GM08714 (cell line): ENCODE measurements around the gene PLIN5.

ENCODE experiments used
- H3K4me3 ChIP-seq: fragments of 200-500 bp; sonication (Bioruptor generic); 2 replicates; pipeline ENCODE4 v1.5.1; 2014; ENCODE audit warnings: mild to moderate bottlenecking, low read length, inconsistent platforms
- ZNF274 ChIP-seq: IDR thresholded peaks from 2 replicates; pipeline ENCODE4 v1.6.1; 2012; ENCODE audit warnings: mild to moderate bottlenecking, low read depth, low read length

PLIN5 gene

GRCh38 chr19:4524808-4525562, 10.0 kb downstream of the PLIN5 start:
- H3K4me3 ChIP-seq = no peak overlapping the region
- no peak for TF ChIP-seq ZNF274

GRCh38 chr19:4523306-4524110, 11.5 kb downstream of the PLIN5 start:
- TF ChIP-seq ZNF274 = no peak
- H3K4me3 ChIP-seq = no peak overlapping the region

GRCh38 chr19:4522291-4523002, 12.6 kb downstream of the PLIN5 start:
- no peak overlapping the region for H3K4me3 ChIP-seq
- TF ChIP-seq ZNF274 = no peak

- no peak for TF ChIP-seq ZNF274
- H3K4me3 ChIP-seq = no peak overlapping the region
Measured at GRCh38 chr19:4521888-4522242, 13.2 kb downstream of the PLIN5 start.

- no peak overlapping the region for H3K4me3 ChIP-seq
- no peak for TF ChIP-seq ZNF274
Measured at GRCh38 chr19:4521170-4521887, 13.7 kb downstream of the PLIN5 start.

GRCh38 chr19:4519521-4520277, 15.3 kb downstream of the PLIN5 start:
- no peak for TF ChIP-seq ZNF274
- no peak overlapping the region for H3K4me3 ChIP-seq

- TF ChIP-seq ZNF274 = no peak
- no peak overlapping the region for H3K4me3 ChIP-seq
Measured at GRCh38 chr19:4519172-4519496, 15.9 kb downstream of the PLIN5 start.

GRCh38 chr19:4518345-4519171, 16.5 kb downstream of the PLIN5 start, which contains the start of gene PLIN4:
Gene PLIN4 (minus strand): TSS chr19:4518486. CDS start chr19:4518272, 214 bp downstream.
- H3K4me3 ChIP-seq = no peak within 1 kb of the TSS
- no peak for TF ChIP-seq ZNF274

- H3K4me3 ChIP-seq = no peak overlapping the region
- TF ChIP-seq ZNF274 = no peak
Measured at GRCh38 chr19:4517451-4518057, 17.5 kb downstream of the PLIN5 start.

GRCh38 chr19:4516939-4517300, 18.1 kb downstream of the PLIN5 start:
- no peak for TF ChIP-seq ZNF274
- no peak overlapping the region for H3K4me3 ChIP-seq

GRCh38 chr19:4516199-4516938, 18.7 kb downstream of the PLIN5 start:
- no peak overlapping the region for H3K4me3 ChIP-seq
- TF ChIP-seq ZNF274 = no peak

- no peak overlapping the region for H3K4me3 ChIP-seq
- TF ChIP-seq ZNF274 = no peak
Measured at GRCh38 chr19:4515732-4516131, 19.3 kb downstream of the PLIN5 start.
